Natural killer cell (primary cell): ENCODE measurements around the gene UPP1. TPM values are rescaled to one million over a fixed set of nuclear protein-coding genes. Genes with fewer than 3 reads are reported as not detected.
"Not testable (repeated sequence)": the region's sequence is repeated elsewhere in the genome, so short reads cannot be mapped to it uniquely, and the experiment has no call there.

Source experiments
- ATAC-seq, 3 donors: fragments of 150-1000 bp in 2 of 3; fragments of 200-7000 bp in 1 of 3; cut with Tn5 transposase; 1 replicate in 1 of 3; 2 replicates in 2 of 3; pipeline ENCODE4 v1.10.0; 2021; ENCODE audit warnings: mild to moderate bottlenecking in 2 of 3, moderate library complexity in 2 of 3
- DNase-seq, 2 donors: peaks; one replicate each; pipeline versions ENCODE4 v3.0.0 to v3.0.0-alpha.2; 2013 to 2021; ENCODE audit warnings: mixed read lengths in 1 of 2
- H3K27ac ChIP-seq: one replicate; pipeline ENCODE4 v1.5.1; 2013; ENCODE audit warnings: mild to moderate bottlenecking, low read length
- H3K27me3 ChIP-seq: one replicate; pipeline ENCODE4 v1.6.1; 2013; ENCODE audit warnings: low read length; ENCODE audit not compliant: control insufficient read depth, insufficient read depth
- H3K36me3 ChIP-seq: one replicate; pipeline ENCODE4 v1.6.1; 2013; ENCODE audit warnings: low read length; ENCODE audit not compliant: control insufficient read depth, insufficient read depth
- H3K4me1 ChIP-seq: one replicate; pipeline ENCODE4 v1.6.1; 2013; ENCODE audit warnings: low read length; ENCODE audit not compliant: control insufficient read depth, insufficient read depth
- H3K4me3 ChIP-seq: one replicate; pipeline ENCODE4 v1.5.1; 2013; ENCODE audit warnings: low read length
- H3K9me3 ChIP-seq: one replicate; pipeline ENCODE4 v1.6.1; 2013; ENCODE audit warnings: low read length; ENCODE audit not compliant: control insufficient read depth, insufficient read depth
- H3K27ac Mint-ChIP-seq, 2 donors: one replicate each; pipeline ENCODE4 v1.8.0; 2022; ENCODE audit warnings: mild to moderate bottlenecking in 2 of 2, mixed read lengths in 2 of 2, moderate library complexity in 1 of 2
- H3K27me3 Mint-ChIP-seq, 2 donors: one replicate each; pipeline ENCODE4 v1.8.0; 2022; ENCODE audit warnings: low read depth in 2 of 2, mixed read lengths in 2 of 2
- H3K36me3 Mint-ChIP-seq: one replicate; pipeline ENCODE4 v1.8.0; 2022; ENCODE audit warnings: mixed read lengths
- H3K4me1 Mint-ChIP-seq, 2 donors: one replicate each; pipeline ENCODE4 v1.8.0; 2022; ENCODE audit warnings: mixed read lengths in 2 of 2
- H3K4me3 Mint-ChIP-seq: one replicate; pipeline ENCODE4 v1.8.0; 2022; ENCODE audit warnings: mild to moderate bottlenecking, moderate library complexity, mixed read lengths
- H3K9me3 Mint-ChIP-seq, 2 donors: one replicate each; pipeline ENCODE4 v1.8.0; 2022; ENCODE audit warnings: mixed read lengths in 2 of 2
- CTCF ChIP-seq: fragments of 200-600 bp; IDR thresholded peaks from one replicate; pipeline ENCODE4 v1.8.0; 2022; ENCODE audit warnings: antibody characterized with exemption
- WGBS: methylation state at CpG from one replicate; pipeline ENCODE4 v1.1.7; 2013; ENCODE audit warnings: missing lambda C conversion rate; ENCODE audit not compliant: insufficient coverage; 5-methylcytosine and 5-hydroxymethylcytosine counted together
- intact Hi-C: fragments of 100-400 bp; cut with micrococcal nuclease; formaldehyde crosslinking; loops from one replicate; pipeline ENCODE4 v1.14.2; 2022
- total RNA-seq, 4 donors: library from RNA; stranded (reverse); fragments of 120-200 nt in 1 of 4; gene quantifications; one replicate each; pipeline versions ENCODE4 v1.2.3 to v1.2.4, GENCODE V29; 2013 to 2022

The UPP1 gene
- total RNA-seq, 3 donors from 2014 or later (not counting 1 experiment from before 2014, with no cell fraction given): 98.5 to 121 (median 113) TPM

DNA sequence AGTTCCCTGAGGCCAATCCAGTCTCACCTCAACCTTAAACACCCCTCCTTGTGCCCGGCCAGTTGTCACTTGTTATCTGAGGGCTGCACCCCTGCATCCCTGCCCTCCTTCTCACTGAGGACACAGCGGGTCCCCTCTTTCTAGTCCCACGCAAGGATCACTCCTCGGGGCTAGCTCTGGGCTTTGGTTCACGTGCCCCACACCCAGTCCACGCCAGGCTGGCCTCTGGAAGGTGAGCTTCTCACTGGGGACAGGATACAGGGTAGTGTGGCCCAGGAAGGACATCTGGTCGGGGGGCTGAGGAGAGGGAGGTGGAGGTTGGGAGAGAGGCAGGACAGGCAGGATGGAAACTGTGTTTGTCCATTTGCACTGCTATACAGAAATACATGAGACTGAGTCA lies 25.5 kb downstream of the UPP1 start:
- Histone ChIP-seq H3K27ac (no peak overlapping the region), H3K4me3 (no peak overlapping the region), H3K27me3 (no peaks in the 10 kb centered on the region), H3K4me1 (peaks cover 8% of the 10 kb centered on the region), H3K9me3 (no peaks in the 10 kb centered on the region), H3K36me3 (no peaks in the 10 kb centered on the region)
- Mint-ChIP-seq H3K27ac (no peak overlapping the region), H3K27me3 (no peaks in the 10 kb centered on the region), H3K36me3 (no peaks in the 10 kb centered on the region), H3K9me3 (no peaks in the 10 kb centered on the region), H3K4me3 (no peak overlapping the region), H3K4me1 (peaks cover 9 to 15% of the 10 kb centered on the region in 2 donors)
- intact Hi-C loops: no loop called here
- 87% methylated on average over 7 of the region's 7 CpGs for WGBS
- no peak for DNase-seq
- no peak for TF ChIP-seq CTCF
- no peak for ATAC-seq

- no peaks in the 10 kb centered on the region for H3K27me3 Mint-ChIP-seq
- DNase-seq (no peak), ATAC-seq (no peak)
- no peak overlapping the region for H3K4me3 ChIP-seq
- H3K4me1 Mint-ChIP-seq: peaks cover 0 to 6% of the 10 kb centered on the region in 2 donors
- no peak overlapping the region for H3K27ac ChIP-seq
- no peaks in the 10 kb centered on the region for H3K27me3 ChIP-seq
- H3K36me3 ChIP-seq: no peaks in the 10 kb centered on the region
- H3K36me3 Mint-ChIP-seq: no peaks in the 10 kb centered on the region
- H3K9me3 ChIP-seq: no peaks in the 10 kb centered on the region
- no peaks in the 10 kb centered on the region for H3K4me1 ChIP-seq
- H3K4me3 Mint-ChIP-seq: no peak overlapping the region
- intact Hi-C loops: no loop called here
- no peak overlapping the region for H3K27ac Mint-ChIP-seq
- TF ChIP-seq CTCF: no peak
- WGBS: 93% methylated on average over 5 of the region's 5 CpGs
- H3K9me3 Mint-ChIP-seq: no peaks in the 10 kb centered on the region
Measured at GRCh38 chr7:48116043-48116442, 27.0 kb downstream of the UPP1 start.

DNA sequence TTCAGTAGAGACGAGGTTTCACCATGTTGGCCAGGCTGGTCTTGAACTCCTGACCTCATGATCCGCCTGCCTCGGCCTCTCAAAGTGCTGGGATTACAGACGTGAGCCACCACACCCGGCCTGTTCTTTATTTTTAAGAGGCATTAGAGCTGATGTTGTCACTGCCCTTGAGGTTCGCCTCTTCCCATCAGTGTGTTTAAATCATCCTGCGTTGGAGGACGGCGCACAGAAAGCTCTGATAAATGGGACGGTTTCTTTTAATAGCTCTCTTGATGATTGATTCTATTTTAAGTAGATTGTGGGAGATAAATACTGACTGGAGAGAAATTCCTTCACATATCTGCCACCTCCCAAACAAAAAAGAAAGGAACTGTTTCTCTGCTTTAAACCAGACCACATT lies 29.0 kb downstream of the UPP1 start:
- 94% methylated on average over 9 of the region's 10 CpGs for WGBS
- Histone ChIP-seq H3K27me3 (no peaks in the 10 kb centered on the region), H3K36me3 (no peaks in the 10 kb centered on the region), H3K27ac (no peak overlapping the region), H3K4me3 (no peak overlapping the region), H3K9me3 (no peaks in the 10 kb centered on the region), H3K4me1 (no peaks in the 10 kb centered on the region)
- Mint-ChIP-seq H3K4me3 (no peak overlapping the region), H3K4me1 (peaks cover 0 to 6% of the 10 kb centered on the region in 2 donors), H3K27me3 (no peaks in the 10 kb centered on the region), H3K27ac (no peak overlapping the region), H3K36me3 (no peaks in the 10 kb centered on the region), H3K9me3 (no peaks in the 10 kb centered on the region)
- intact Hi-C loops: no loop called here
- DNase-seq (no peak), ATAC-seq (no peak)
- TF ChIP-seq CTCF: no peak

DNA sequence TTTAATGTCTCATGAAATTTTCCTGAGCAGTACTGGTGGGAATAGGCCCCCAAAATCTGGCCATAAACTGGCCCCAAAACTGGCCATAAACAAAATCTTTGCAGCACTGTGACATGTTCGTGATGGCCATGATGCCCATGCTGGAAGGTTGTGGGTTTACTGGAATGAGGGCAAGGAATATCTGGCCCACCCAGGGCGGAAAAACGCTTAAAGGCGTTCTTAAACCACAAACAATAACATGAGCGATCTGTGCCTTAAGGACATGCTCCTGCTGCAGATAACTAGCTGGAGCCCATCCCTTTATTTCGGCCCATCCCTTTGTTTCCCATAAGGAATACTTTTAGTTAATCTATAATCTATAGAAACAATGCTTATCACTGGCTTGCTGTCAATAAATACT lies 31.5 kb downstream of the UPP1 start:
- intact Hi-C loops, H3K27ac Mint-ChIP-seq, ATAC-seq, H3K4me3 ChIP-seq, H3K4me3 Mint-ChIP-seq, H3K27me3 ChIP-seq, H3K9me3 Mint-ChIP-seq, DNase-seq, H3K4me1 ChIP-seq, H3K27ac ChIP-seq, H3K36me3 Mint-ChIP-seq, H3K9me3 ChIP-seq, H3K4me1 Mint-ChIP-seq, H3K36me3 ChIP-seq: not testable (repeated sequence)
- peaks cover 5 to 11% of the 10 kb centered on the region in 2 donors for H3K27me3 Mint-ChIP-seq
- WGBS: 85% methylated on average over 5 of the region's 6 CpGs
